ENCODE measurements around the gene NTRK1. TPM values are rescaled to one million over a fixed set of nuclear protein-coding genes. Genes with fewer than 3 reads are reported as not detected.

NTRK1 gene
- total and polyA plus RNA-seq, 4 donors, result 0.13 to 0.17 (median 0.14) TPM

DNA sequence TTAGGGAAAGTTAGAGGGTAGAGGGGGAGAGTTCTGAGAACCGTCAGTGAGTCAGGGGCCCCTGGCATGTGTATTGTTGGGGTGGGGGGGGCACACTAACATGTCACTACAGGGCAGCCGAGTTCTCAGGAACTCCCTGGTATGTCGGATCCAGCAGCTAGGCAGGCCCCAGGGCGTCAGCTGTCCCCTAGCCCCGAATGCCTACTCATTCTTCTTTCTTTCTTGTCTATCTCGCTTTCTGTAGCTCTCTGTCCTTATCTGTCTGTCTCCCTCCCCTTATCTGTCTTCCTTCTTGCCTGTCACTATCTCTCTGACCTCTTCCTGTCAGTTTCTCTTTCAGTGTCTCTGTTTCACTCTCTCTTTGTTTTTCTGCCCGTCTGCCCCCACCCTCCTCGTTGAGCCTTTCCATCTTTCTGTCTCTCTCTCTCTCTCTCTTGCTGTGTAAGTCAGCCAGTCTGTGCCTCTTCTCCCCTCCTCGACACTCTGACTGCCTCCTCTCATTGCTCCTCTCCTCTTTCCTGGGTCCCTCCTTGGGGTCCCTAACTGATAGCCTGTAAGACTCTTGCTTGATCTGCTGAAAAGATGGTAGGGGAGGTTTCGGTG is 2.4 kb downstream of the NTRK1 start:
- peaks cover 2 to 19% (median 8%) of the 10 kb centered on the region in 4 donors for H3K27me3 ChIP-seq (ENCODE audit: control insufficient read depth in 4 of 4, insufficient read depth in 4 of 4, low read length in 3 of 4)
- DNase-seq (ENCODE audit: low spot score), result no peak
- no peak overlapping the region for H3K9ac ChIP-seq (ENCODE audit: low read depth in 1 of 2, low read length in 2 of 2)
- H3K4me3 ChIP-seq (ENCODE audit: low read depth in 1 of 3, low read length in 3 of 3), result no peak overlapping the region
- peaks cover 4 to 19% (median 14%) of the 10 kb centered on the region in 4 donors for H3K4me1 ChIP-seq (ENCODE audit: control insufficient read depth in 4 of 4, insufficient read depth in 4 of 4, low read length in 3 of 4)
- TF ChIP-seq NR2F2 (IDR thresholded peaks at IDR 0.05), result no peak
- no peak for TF ChIP-seq RXRA (IDR thresholded peaks at IDR 0.05)
- TF ChIP-seq EGR1 (IDR thresholded peaks at IDR 0.05; ENCODE audit: low read depth in 2 of 2), result no peak
- no peak for TF ChIP-seq HNF4A (conservative IDR thresholded peaks at IDR 0.05)
- no peak for TF ChIP-seq GABPA (IDR thresholded peaks at IDR 0.05 in 1 of 2, conservative IDR thresholded peaks at IDR 0.05 in 1 of 2)
- TF ChIP-seq, protein P1, sequence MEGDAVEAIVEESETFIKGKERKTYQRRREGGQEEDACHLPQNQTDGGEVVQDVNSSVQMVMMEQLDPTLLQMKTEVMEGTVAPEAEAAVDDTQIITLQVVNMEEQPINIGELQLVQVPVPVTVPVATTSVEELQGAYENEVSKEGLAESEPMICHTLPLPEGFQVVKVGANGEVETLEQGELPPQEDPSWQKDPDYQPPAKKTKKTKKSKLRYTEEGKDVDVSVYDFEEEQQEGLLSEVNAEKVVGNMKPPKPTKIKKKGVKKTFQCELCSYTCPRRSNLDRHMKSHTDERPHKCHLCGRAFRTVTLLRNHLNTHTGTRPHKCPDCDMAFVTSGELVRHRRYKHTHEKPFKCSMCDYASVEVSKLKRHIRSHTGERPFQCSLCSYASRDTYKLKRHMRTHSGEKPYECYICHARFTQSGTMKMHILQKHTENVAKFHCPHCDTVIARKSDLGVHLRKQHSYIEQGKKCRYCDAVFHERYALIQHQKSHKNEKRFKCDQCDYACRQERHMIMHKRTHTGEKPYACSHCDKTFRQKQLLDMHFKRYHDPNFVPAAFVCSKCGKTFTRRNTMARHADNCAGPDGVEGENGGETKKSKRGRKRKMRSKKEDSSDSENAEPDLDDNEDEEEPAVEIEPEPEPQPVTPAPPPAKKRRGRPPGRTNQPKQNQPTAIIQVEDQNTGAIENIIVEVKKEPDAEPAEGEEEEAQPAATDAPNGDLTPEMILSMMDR (IDR thresholded peaks at IDR 0.05; ENCODE audit: low read depth, low read length, missing input control), result no peak
- TF ChIP-seq, protein P2, sequence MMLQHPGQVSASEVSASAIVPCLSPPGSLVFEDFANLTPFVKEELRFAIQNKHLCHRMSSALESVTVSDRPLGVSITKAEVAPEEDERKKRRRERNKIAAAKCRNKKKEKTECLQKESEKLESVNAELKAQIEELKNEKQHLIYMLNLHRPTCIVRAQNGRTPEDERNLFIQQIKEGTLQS (IDR thresholded peaks at IDR 0.05), result no peak
- no peak for TF ChIP-seq JUND (IDR thresholded peaks at IDR 0.05)
- TF ChIP-seq, protein P3, sequence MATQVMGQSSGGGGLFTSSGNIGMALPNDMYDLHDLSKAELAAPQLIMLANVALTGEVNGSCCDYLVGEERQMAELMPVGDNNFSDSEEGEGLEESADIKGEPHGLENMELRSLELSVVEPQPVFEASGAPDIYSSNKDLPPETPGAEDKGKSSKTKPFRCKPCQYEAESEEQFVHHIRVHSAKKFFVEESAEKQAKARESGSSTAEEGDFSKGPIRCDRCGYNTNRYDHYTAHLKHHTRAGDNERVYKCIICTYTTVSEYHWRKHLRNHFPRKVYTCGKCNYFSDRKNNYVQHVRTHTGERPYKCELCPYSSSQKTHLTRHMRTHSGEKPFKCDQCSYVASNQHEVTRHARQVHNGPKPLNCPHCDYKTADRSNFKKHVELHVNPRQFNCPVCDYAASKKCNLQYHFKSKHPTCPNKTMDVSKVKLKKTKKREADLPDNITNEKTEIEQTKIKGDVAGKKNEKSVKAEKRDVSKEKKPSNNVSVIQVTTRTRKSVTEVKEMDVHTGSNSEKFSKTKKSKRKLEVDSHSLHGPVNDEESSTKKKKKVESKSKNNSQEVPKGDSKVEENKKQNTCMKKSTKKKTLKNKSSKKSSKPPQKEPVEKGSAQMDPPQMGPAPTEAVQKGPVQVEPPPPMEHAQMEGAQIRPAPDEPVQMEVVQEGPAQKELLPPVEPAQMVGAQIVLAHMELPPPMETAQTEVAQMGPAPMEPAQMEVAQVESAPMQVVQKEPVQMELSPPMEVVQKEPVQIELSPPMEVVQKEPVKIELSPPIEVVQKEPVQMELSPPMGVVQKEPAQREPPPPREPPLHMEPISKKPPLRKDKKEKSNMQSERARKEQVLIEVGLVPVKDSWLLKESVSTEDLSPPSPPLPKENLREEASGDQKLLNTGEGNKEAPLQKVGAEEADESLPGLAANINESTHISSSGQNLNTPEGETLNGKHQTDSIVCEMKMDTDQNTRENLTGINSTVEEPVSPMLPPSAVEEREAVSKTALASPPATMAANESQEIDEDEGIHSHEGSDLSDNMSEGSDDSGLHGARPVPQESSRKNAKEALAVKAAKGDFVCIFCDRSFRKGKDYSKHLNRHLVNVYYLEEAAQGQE (IDR thresholded peaks at IDR 0.05), result no peak
- TF ChIP-seq, protein P4, sequence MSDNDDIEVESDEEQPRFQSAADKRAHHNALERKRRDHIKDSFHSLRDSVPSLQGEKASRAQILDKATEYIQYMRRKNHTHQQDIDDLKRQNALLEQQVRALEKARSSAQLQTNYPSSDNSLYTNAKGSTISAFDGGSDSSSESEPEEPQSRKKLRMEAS (IDR thresholded peaks at IDR 0.05), result no peak
- TF ChIP-seq RAD21 (IDR thresholded peaks at IDR 0.05), result no peak
- TF ChIP-seq FOXA2 (IDR thresholded peaks at IDR 0.05), result no peak
- TF ChIP-seq, protein P5, sequence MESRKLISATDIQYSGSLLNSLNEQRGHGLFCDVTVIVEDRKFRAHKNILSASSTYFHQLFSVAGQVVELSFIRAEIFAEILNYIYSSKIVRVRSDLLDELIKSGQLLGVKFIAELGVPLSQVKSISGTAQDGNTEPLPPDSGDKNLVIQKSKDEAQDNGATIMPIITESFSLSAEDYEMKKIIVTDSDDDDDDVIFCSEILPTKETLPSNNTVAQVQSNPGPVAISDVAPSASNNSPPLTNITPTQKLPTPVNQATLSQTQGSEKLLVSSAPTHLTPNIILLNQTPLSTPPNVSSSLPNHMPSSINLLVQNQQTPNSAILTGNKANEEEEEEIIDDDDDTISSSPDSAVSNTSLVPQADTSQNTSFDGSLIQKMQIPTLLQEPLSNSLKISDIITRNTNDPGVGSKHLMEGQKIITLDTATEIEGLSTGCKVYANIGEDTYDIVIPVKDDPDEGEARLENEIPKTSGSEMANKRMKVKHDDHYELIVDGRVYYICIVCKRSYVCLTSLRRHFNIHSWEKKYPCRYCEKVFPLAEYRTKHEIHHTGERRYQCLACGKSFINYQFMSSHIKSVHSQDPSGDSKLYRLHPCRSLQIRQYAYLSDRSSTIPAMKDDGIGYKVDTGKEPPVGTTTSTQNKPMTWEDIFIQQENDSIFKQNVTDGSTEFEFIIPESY (IDR thresholded peaks at IDR 0.05), result no peak
- TF ChIP-seq TAF1 (conservative IDR thresholded peaks at IDR 0.05), result no peak
- TF ChIP-seq FOXA1 (IDR thresholded peaks at IDR 0.05), result no peak
- TF ChIP-seq HNF4G (IDR thresholded peaks at IDR 0.05), result no peak
- no peak for TF ChIP-seq YY1 (IDR thresholded peaks at IDR 0.05)
- H3K27ac ChIP-seq (ENCODE audit: low read depth in 1 of 2, low read length in 2 of 2), result no peak overlapping the region
- H3K36me3 ChIP-seq (ENCODE audit: control insufficient read depth in 4 of 4, insufficient read depth in 3 of 4, low read depth in 1 of 4, low read length in 3 of 4), result no peaks in the 10 kb centered on the region
- WGBS, result 73% methylated on average over 10 of the region's 10 CpGs
- H3K9me3 ChIP-seq (ENCODE audit: control insufficient read depth in 4 of 4, low read length in 3 of 4), result no peaks in the 10 kb centered on the region

All from liver (tissue), 9 donors.